HepG2 (cell line): ENCODE results near the gene EMC1. TPM values are rescaled to one million over a fixed set of nuclear protein-coding genes. Genes with fewer than 3 reads are reported as not detected.
"Not testable (repeated sequence)": the region's sequence is repeated elsewhere in the genome, so short reads cannot be mapped to it uniquely, and the experiment has no call there.

ENCODE experiments used
- ATAC-seq: fragments of 200-7000 bp; cut with Tn5 transposase; 3 replicates; pipeline ENCODE4 v1.9.1; 2020; ENCODE audit warnings: mild to moderate bottlenecking, moderate library complexity
- BruUV-seq: library from RNA; stranded (reverse); fragments of 400-500 nt; replicated peaks from 2 replicates; lab custom pipeline; 2021; lab: Mats Ljungman, UMichigan
- CTCF ChIA-PET: fragments of 300-600 bp; formaldehyde crosslinking; extraction: SDS; loops from one replicate; lab custom pipeline; 2021; ENCODE audit warnings: low total read pairs, inconsistent platforms, low intra/inter-chr PET ratio; lab: Yijun Ruan, JAX
- POLR2A ChIA-PET: fragments of 350-600 bp; sonication (Branson Sonifier 250); formaldehyde crosslinking; loops from one replicate; lab custom pipeline; 2020; ENCODE audit warnings: antibody characterized with exemption, inconsistent platforms; lab: Yijun Ruan, JAX
- DNase-seq: peaks from one replicate; pipeline ENCODE4 v3.0.0-alpha.2; 2015; ENCODE audit warnings: low spot score
- FAIRE-seq: peaks from 3 replicates; lab custom pipeline; 2011; peaks lifted over from hg19 to GRCh38; lab: Jason Lieb, UNC
- H2AFZ ChIP-seq: one replicate; pipeline ENCODE4 v1.6.1; 2011; ENCODE audit warnings: low read length, inconsistent platforms
- H3K27ac ChIP-seq: fragments of 300-600 bp; 3 replicates; pipeline ENCODE4 v1.8.0; 2011; ENCODE audit warnings: mixed run types, mild to moderate bottlenecking, mixed read lengths, low read length, inconsistent platforms; ENCODE audit not compliant: insufficient read depth; ENCODE audit errors: extremely low read length
- H3K27me3 ChIP-seq, 2 experiments: fragments of 200-600 bp in 1 of 2; 2 replicates in 1 of 2; 3 replicates in 1 of 2; pipeline versions ENCODE4 v1.6.0 to v1.8.0; 2011; ENCODE audit warnings: low read length in 2 of 2, mild to moderate bottlenecking in 2 of 2, moderate library complexity in 2 of 2, inconsistent platforms in 1 of 2; ENCODE audit not compliant: insufficient read depth in 2 of 2, control insufficient read depth in 1 of 2
- H3K36me3 ChIP-seq, 2 experiments: fragments of 200-600 bp in 1 of 2; replicated peaks in 1 of 2; 2 replicates in 1 of 2; 3 replicates in 1 of 2; pipeline versions ENCODE4 v1.5.1 to v1.8.0; 2011; ENCODE audit warnings: low read length in 2 of 2, inconsistent platforms in 1 of 2; ENCODE audit not compliant: insufficient read depth in 2 of 2, control insufficient read depth in 1 of 2
- H3K4me1 ChIP-seq: 2 replicates; pipeline ENCODE4 v1.5.1; 2012; ENCODE audit warnings: low read length, inconsistent platforms; ENCODE audit not compliant: insufficient read depth
- H3K4me2 ChIP-seq: 2 replicates; pipeline ENCODE4 v1.6.0; 2011; ENCODE audit warnings: low read depth, low read length, inconsistent platforms
- H3K4me3 ChIP-seq, 3 experiments: fragments of 200-600 bp in 1 of 3; sonication (generic), shearing (Covaris generic) in 1 of 3; replicated peaks in 1 of 3; 2 replicates each; pipeline ENCODE4 v1.5.1; 2011 to 2016; ENCODE audit warnings: low read length in 3 of 3, inconsistent platforms in 2 of 3, low read depth in 2 of 3, mild to moderate bottlenecking in 2 of 3, control low read depth in 1 of 3, mixed read lengths in 1 of 3; ENCODE audit not compliant: insufficient read depth in 1 of 3
- H3K79me2 ChIP-seq: one replicate; pipeline ENCODE4 v1.6.1; 2011; ENCODE audit warnings: low read length, inconsistent platforms; ENCODE audit not compliant: insufficient read depth
- H3K9ac ChIP-seq: 2 replicates; pipeline ENCODE4 v1.6.0; 2011; ENCODE audit warnings: mild to moderate bottlenecking, low read depth, low read length, inconsistent platforms; ENCODE audit not compliant: insufficient read depth
- H3K9me3 ChIP-seq: 2 replicates; pipeline ENCODE4 v1.5.1; 2012; ENCODE audit warnings: mild to moderate bottlenecking, low read length
- H4K20me1 ChIP-seq: 2 replicates; pipeline ENCODE4 v1.6.0; 2011; ENCODE audit warnings: inconsistent platforms, mild to moderate bottlenecking, low read length, moderate library complexity; ENCODE audit not compliant: insufficient read depth
- ATF7-NPFF ChIP-seq: sonication (generic); formaldehyde crosslinking; IDR thresholded peaks from 2 replicates; pipeline ENCODE4 v1.8.1; 2023; ENCODE audit warnings: mild to moderate bottlenecking, low read depth, missing genetic modification reagents, moderate library complexity
- HNRNPL ChIP-seq: fragments of 200-400 bp; formaldehyde crosslinking; IDR thresholded peaks from 2 replicates; pipeline ENCODE4 v1.6.1; 2017; ENCODE audit warnings: mild to moderate bottlenecking, low read depth, low read length
- WGBS: methylation state at CpG from one replicate; pipeline ENCODE4 v1.1.6; 2017; ENCODE audit warnings: low lambda C conversion rate; 5-methylcytosine and 5-hydroxymethylcytosine counted together
- in situ Hi-C: cut with HindIII; loops from 2 replicates; pipeline ENCODE4 v1.10.0; 2017; ENCODE audit warnings: low pct_unique_long_range_greater_than_20kb; ENCODE audit not compliant: extremely low pct_ligation_motif_present
- intact Hi-C: fragments of 100-400 bp; cut with micrococcal nuclease; formaldehyde crosslinking; loops from one replicate; pipeline ENCODE4 v1.10.0; 2022; ENCODE audit not compliant: unreplicated experiment
- polyA plus RNA-seq, 8 experiments: library from polyadenylated mRNA; depleted of rRNA in 3 of 8; stranded (reverse) in 7 of 8; unstranded in 1 of 8; fragments of >200 nt; fragmentation: Illumina TruSeq in 4 of 8; extraction: Trizol in 4 of 8; gene quantifications; 2 replicates each; pipeline versions ENCODE4 v1.2.1 to v1.2.3, GENCODE V29; 2011 to 2016; ENCODE audit warnings: low read depth in 4 of 8, missing spikeins in 1 of 8, mixed read lengths in 1 of 8; ENCODE audit not compliant: insufficient read depth in 1 of 8
- total RNA-seq, 5 experiments: library from RNA; depleted of rRNA; stranded (reverse); fragments of >200 nt; fragmentation: Illumina TruSeq; extraction: Trizol; gene quantifications; 2 replicates each; pipeline ENCODE4 v1.2.3, GENCODE V29; 2016; ENCODE audit warnings: low read depth in 1 of 5
- TF ChIP-seq, protein P1 (sequence below): sonication (generic); formaldehyde crosslinking; IDR thresholded peaks from 2 replicates; pipeline ENCODE4 v1.9.0; 2022; ENCODE audit warnings: low read depth, missing genetic modification reagents

The EMC1 gene
- total and polyA plus RNA-seq, 2 of the 13 experiments (the other 11 are each of a cell fraction or from before 2014, with no cell fraction given) = 38.0 to 61.3 TPM

DNA sequence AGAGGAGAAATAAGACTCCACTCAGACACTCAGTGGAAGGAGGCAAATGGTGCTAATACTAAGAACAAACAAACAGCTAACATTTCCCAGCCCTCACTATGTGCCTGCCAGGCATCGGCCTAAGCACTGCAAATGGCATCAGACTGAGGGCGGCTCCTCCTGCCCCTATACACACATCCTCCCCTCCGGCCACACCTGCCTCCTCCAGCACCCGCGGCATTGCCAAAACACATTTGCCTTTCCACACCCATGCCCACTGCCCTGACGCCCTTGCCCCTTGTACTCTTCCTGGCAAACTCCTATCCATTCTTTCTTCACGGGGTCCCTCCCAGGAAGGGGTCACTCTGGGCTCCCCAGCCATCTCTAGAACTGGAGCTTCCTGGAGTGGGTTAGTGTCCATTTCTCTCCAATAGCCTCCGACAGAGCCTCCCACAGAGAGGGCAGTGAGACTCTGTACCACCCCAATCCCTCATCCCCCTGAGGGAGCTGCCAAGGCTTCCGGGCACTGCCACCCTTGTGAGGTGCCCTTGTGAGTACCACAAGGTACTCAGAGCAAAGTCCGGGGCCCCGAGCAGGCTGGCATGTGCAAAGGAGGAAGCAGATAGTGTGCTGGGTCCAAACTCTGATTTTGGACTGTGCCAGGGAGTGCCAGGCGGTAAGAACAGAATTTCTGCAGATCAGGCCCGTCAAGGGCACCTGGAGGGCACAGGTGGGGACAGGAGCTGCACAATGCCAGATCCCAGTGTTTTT is 36.3 kb upstream of the EMC1 start:
- CTCF ChIA-PET = no interaction called here
- intact Hi-C loops = no loop called here

DNA sequence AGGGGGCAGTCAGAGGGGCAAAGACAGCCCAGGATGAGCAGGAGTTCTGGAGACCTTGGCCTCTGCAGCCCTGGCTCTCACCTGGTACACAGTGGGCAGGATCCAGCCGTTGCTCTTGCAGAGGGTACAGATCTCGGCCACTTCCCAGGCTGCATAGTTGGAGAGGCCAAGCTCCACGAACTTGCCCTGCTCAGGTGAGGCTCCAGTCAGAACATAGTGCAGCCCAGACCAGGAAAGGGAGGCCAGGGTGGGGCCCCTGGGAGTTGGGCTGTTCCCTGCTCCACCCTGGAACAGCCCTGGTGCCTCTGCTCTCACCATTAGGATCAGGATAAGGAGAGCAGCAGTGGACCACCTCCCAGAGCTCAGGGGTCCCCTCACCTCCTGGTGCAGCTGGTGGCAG is 34.5 kb upstream of the EMC1 start:
- in situ Hi-C loops, H3K36me3 ChIP-seq, FAIRE-seq, CTCF ChIA-PET, DNase-seq, POLR2A ChIA-PET, H4K20me1 ChIP-seq, intact Hi-C loops, H3K27ac ChIP-seq, H3K79me2 ChIP-seq, H2AFZ ChIP-seq, H3K9me3 ChIP-seq, H3K27me3 ChIP-seq, H3K9ac ChIP-seq, BruUV-seq, H3K4me2 ChIP-seq, H3K4me3 ChIP-seq: not testable (repeated sequence)
- peak; percentile 61 for ATAC-seq
- no CpG with 5 or more reads among the region's 3 CpGs for WGBS
- H3K4me1 ChIP-seq = peaks cover 16% of the 10 kb centered on the region
- TF ChIP-seq, protein P1, sequence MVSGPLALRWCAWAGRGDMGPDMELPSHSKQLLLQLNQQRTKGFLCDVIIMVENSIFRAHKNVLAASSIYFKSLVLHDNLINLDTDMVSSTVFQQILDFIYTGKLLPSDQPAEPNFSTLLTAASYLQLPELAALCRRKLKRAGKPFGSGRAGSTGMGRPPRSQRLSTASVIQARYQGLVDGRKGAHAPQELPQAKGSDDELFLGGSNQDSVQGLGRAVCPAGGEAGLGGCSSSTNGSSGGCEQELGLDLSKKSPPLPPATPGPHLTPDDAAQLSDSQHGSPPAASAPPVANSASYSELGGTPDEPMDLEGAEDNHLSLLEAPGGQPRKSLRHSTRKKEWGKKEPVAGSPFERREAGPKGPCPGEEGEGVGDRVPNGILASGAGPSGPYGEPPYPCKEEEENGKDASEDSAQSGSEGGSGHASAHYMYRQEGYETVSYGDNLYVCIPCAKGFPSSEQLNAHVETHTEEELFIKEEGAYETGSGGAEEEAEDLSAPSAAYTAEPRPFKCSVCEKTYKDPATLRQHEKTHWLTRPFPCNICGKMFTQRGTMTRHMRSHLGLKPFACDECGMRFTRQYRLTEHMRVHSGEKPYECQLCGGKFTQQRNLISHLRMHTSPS (CRISPR knock-in tag) = peak; percentile 39; the same call in 1 of the 2 replicates

More for the DNA sequence above, 36.3 kb upstream of the EMC1 start:
- no peaks in the 10 kb centered on the region for H3K9me3 ChIP-seq
- no peak for DNase-seq
- H3K27me3 ChIP-seq = no peaks in the 10 kb centered on the region
- TF ChIP-seq ATF7-NPFF (CRISPR knock-in tag) (no peak), HNRNPL (0 out of 2 replicates have a peak, but pooled peaks have one; percentile 45)
- TF ChIP-seq, all 625 proteins: peak for 1
- POLR2A ChIA-PET = no interaction called here
- ATAC-seq (no peak), FAIRE-seq (no peak)
- in situ Hi-C loops = no loop called here
- H3K79me2 ChIP-seq = no peaks in the 10 kb centered on the region
- H2AFZ ChIP-seq = no peak overlapping the region
- no peak overlapping the region for H3K27ac ChIP-seq
- 0 out of 5 replicates have a peak, but pooled peaks cover 0 to 2% of the 10 kb centered on the region in 2 experiments for H3K36me3 ChIP-seq
- BruUV-seq = no TSS peak
- no peak overlapping the region for H3K4me2 ChIP-seq
- no peak overlapping the region for H3K9ac ChIP-seq
- no peaks in the 10 kb centered on the region for H4K20me1 ChIP-seq
- H3K4me1 ChIP-seq = peaks cover 16% of the 10 kb centered on the region
- 97% methylated on average over 13 of the region's 13 CpGs for WGBS
- H3K4me3 ChIP-seq = no peak overlapping the region
